Glutamatergic neuron (in vitro differentiated cells): Measurements from ENCODE around the gene PCK1. TPM values are rescaled to one million over a fixed set of nuclear protein-coding genes. Genes with fewer than 3 reads are reported as not detected.

Experiments used
- DNase-seq: peaks from one replicate; pipeline ENCODE4 v3.0.0; 2022
- H3K27ac Mint-ChIP-seq: one replicate; pipeline ENCODE4 v1.8.0; 2020; ENCODE audit warnings: mild to moderate bottlenecking, mixed read lengths, inconsistent platforms; ENCODE audit not compliant: unreplicated experiment
- H3K27me3 Mint-ChIP-seq: one replicate; pipeline ENCODE4 v1.8.0; 2020; ENCODE audit warnings: mild to moderate bottlenecking, moderate library complexity, mixed read lengths, inconsistent platforms; ENCODE audit not compliant: unreplicated experiment
- H3K36me3 Mint-ChIP-seq: one replicate; pipeline ENCODE4 v1.8.0; 2020; ENCODE audit warnings: mild to moderate bottlenecking, mixed read lengths, inconsistent platforms; ENCODE audit not compliant: unreplicated experiment
- H3K4me1 Mint-ChIP-seq: one replicate; pipeline ENCODE4 v1.8.0; 2020; ENCODE audit warnings: mild to moderate bottlenecking, low read depth, mixed read lengths, inconsistent platforms; ENCODE audit not compliant: unreplicated experiment
- H3K4me3 Mint-ChIP-seq: one replicate; pipeline ENCODE4 v1.8.0; 2020; ENCODE audit warnings: mild to moderate bottlenecking, mixed read lengths, inconsistent platforms; ENCODE audit not compliant: unreplicated experiment
- H3K9me3 Mint-ChIP-seq: one replicate; pipeline ENCODE4 v1.8.0; 2020; ENCODE audit warnings: mild to moderate bottlenecking, moderate library complexity, mixed read lengths, inconsistent platforms; ENCODE audit not compliant: unreplicated experiment
- CTCF ChIP-seq: fragments of 200-600 bp; sonication (generic); IDR thresholded peaks from one replicate; pipeline ENCODE4 v1.5.0; 2021; ENCODE audit not compliant: partially characterized antibody, unreplicated experiment
- total RNA-seq: library from RNA; stranded (reverse); fragmentation: NEBNext Ultra II Directional; extraction: Animal tissue kit (Norgen Biotek cat#: 25700); gene quantifications from one replicate; pipeline ENCODE4 v1.2.1, GENCODE V29; 2021; ENCODE audit not compliant: unreplicated experiment

PCK1 gene
- total RNA-seq, 1 donor from 2014 or later, result not detected

- Mint-ChIP-seq H3K27me3 (peaks cover 4% of the 10 kb centered on the region), H3K36me3 (no peaks in the 10 kb centered on the region), H3K4me1 (peaks cover 6% of the 10 kb centered on the region), H3K4me3 (no peak overlapping the region), H3K9me3 (peaks cover 5% of the 10 kb centered on the region), H3K27ac (no peak overlapping the region)
- DNase-seq, result no peak
- TF ChIP-seq CTCF, result no peak
These were observed 50.8 kb downstream of the PCK1 start for GRCh38 chr20:57611586-57612311.

GRCh38 chr20:57612436-57612835, 51.5 kb downstream of the PCK1 start:
- peaks cover 8% of the 10 kb centered on the region for H3K27me3 Mint-ChIP-seq
- H3K4me1 Mint-ChIP-seq, result peaks cover 6% of the 10 kb centered on the region
- H3K9me3 Mint-ChIP-seq, result peaks cover 5% of the 10 kb centered on the region
- no peak overlapping the region for H3K4me3 Mint-ChIP-seq
- no peak for DNase-seq
- H3K27ac Mint-ChIP-seq, result no peak overlapping the region
- no peak for TF ChIP-seq CTCF
- no peaks in the 10 kb centered on the region for H3K36me3 Mint-ChIP-seq

GRCh38 chr20:57612916-57613315, 52.0 kb downstream of the PCK1 start:
- Mint-ChIP-seq H3K36me3 (no peaks in the 10 kb centered on the region), H3K4me3 (no peak overlapping the region), H3K9me3 (peaks cover 5% of the 10 kb centered on the region), H3K27me3 (peaks cover 8% of the 10 kb centered on the region), H3K27ac (no peak overlapping the region), H3K4me1 (peaks cover 6% of the 10 kb centered on the region)
- DNase-seq, result no peak
- no peak for TF ChIP-seq CTCF

DNA sequence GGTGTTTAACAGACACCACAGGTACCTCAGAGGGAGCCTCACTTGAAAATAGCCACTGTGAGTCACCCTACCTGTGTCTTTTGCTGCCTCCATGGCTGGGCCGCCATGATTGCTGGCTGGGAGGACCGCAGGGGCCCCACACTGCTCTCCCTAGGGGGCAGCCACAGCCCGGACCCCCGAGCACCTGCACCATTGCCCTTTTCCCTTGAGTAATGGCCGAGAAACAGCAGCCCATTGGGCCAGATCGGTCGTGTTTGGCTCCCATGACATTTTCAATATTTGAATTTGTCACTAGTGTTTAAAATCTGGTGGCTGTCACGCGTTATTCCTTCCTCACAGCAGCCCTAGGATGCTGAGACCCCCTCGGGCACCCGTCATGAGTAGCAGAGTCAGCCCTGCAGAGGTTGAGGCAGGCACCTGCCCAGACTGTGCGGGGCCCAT, 52.6 kb downstream of the PCK1 start:
- no peak for DNase-seq
- peaks cover 8% of the 10 kb centered on the region for H3K27me3 Mint-ChIP-seq

More for the DNA sequence above, 52.6 kb downstream of the PCK1 start:
- Mint-ChIP-seq H3K36me3 (no peaks in the 10 kb centered on the region), H3K9me3 (peaks cover 5% of the 10 kb centered on the region), H3K4me1 (peaks cover 6% of the 10 kb centered on the region), H3K27ac (no peak overlapping the region), H3K4me3 (no peak overlapping the region)
- TF ChIP-seq CTCF, result no peak
